PC-9 (cell line): ENCODE data around the gene TUBGCP2. TPM values are rescaled to one million over a fixed set of nuclear protein-coding genes. Genes with fewer than 3 reads are reported as not detected.

Source experiments
- BruUV-seq: library from RNA; stranded (reverse); fragments of 400-500 nt; replicated peaks from 2 replicates; lab custom pipeline; 2021; lab: Mats Ljungman, UMichigan
- CTCF ChIA-PET: fragments of 300-600 bp; sonication (Branson Sonifier 250); formaldehyde crosslinking; loops from one replicate; lab custom pipeline; 2022; ENCODE audit warnings: antibody characterized with exemption; lab: Charles Lee
- POLR2A ChIA-PET: fragments of 300-600 bp; sonication (Branson Sonifier 250); formaldehyde crosslinking; loops from one replicate; lab custom pipeline; 2022; ENCODE audit warnings: antibody characterized with exemption; ENCODE audit not compliant: unreplicated experiment; lab: Charles Lee
- DNase-seq, 2 experiments: peaks; one replicate each; pipeline versions ENCODE4 v3.0.0 to v3.0.0-alpha.2; 2015 to 2022; ENCODE audit warnings: mixed read lengths in 1 of 2
- H2AFZ ChIP-seq: fragments of 200-600 bp; sonication (generic); 2 replicates; pipeline ENCODE4 v1.8.1; 2017; ENCODE audit warnings: antibody characterized with exemption
- H3F3A ChIP-seq: fragments of 200-600 bp; sonication (generic); 2 replicates; pipeline ENCODE4 v1.8.1; 2017; ENCODE audit warnings: antibody characterized with exemption, mild to moderate bottlenecking, low read depth; ENCODE audit not compliant: insufficient read depth
- H3K27ac ChIP-seq: fragments of 200-600 bp; sonication (generic); 2 replicates; pipeline ENCODE4 v1.6.1; 2016; ENCODE audit warnings: mixed run types
- H3K27me3 ChIP-seq: fragments of 200-600 bp; sonication (generic); 2 replicates; pipeline ENCODE4 v1.6.1; 2016; ENCODE audit warnings: low read depth, mixed run types; ENCODE audit not compliant: insufficient read depth
- H3K36me3 ChIP-seq: fragments of 200-600 bp; sonication (generic); 2 replicates; pipeline ENCODE4 v1.6.1; 2016; ENCODE audit warnings: low read depth, mixed run types
- H3K4me1 ChIP-seq: fragments of 200-600 bp; sonication (generic); replicated peaks from 2 replicates; pipeline ENCODE4 v1.6.1; 2016; ENCODE audit warnings: mixed run types; ENCODE audit not compliant: insufficient read depth
- H3K4me2 ChIP-seq: fragments of 200-600 bp; sonication (generic); 2 replicates; pipeline ENCODE4 v1.6.1; 2017; ENCODE audit warnings: mixed run types
- H3K4me3 ChIP-seq: fragments of 200-600 bp; sonication (generic); 2 replicates; pipeline ENCODE4 v1.6.1; 2016; ENCODE audit warnings: mixed run types
- H3K79me2 ChIP-seq: fragments of 200-600 bp; sonication (generic); 2 replicates; pipeline ENCODE4 v1.6.1; 2017; ENCODE audit warnings: low read depth, mixed run types
- H3K9me2 ChIP-seq: fragments of 200-600 bp; sonication (generic); 2 replicates; pipeline ENCODE4 v1.8.1; 2017; ENCODE audit warnings: mild to moderate bottlenecking; ENCODE audit not compliant: insufficient read depth
- H3K9me3 ChIP-seq: fragments of 200-600 bp; sonication (generic); 2 replicates; pipeline ENCODE4 v1.8.1; 2016; ENCODE audit warnings: low read depth; ENCODE audit not compliant: insufficient read depth
- H4K20me1 ChIP-seq: fragments of 200-600 bp; sonication (generic); 2 replicates; pipeline ENCODE4 v1.8.1; 2017; ENCODE audit not compliant: insufficient read depth
- CTCF ChIP-seq: fragments of 200-600 bp; sonication (generic); conservative IDR thresholded peaks from 2 replicates; pipeline ENCODE4 v1.6.1; 2017; ENCODE audit warnings: mixed run types, antibody characterized with exemption, mild to moderate bottlenecking, moderate library complexity
- EZH2 ChIP-seq: fragments of 200-600 bp; sonication (generic); IDR thresholded peaks from 2 replicates; pipeline ENCODE4 v1.8.0; 2017; ENCODE audit warnings: antibody characterized with exemption, low read depth
- intact Hi-C: fragments of 100-400 bp; cut with micrococcal nuclease; formaldehyde crosslinking; loops from one replicate; pipeline ENCODE4 v1.10.0; 2022; ENCODE audit not compliant: unreplicated experiment
- total RNA-seq: library from RNA; stranded (reverse); gene quantifications from 2 replicates; pipeline ENCODE4 v1.2.3, GENCODE V29; 2021

Gene TUBGCP2
- total RNA-seq, 1 experiment from 2014 or later = 52.8 TPM

DNA sequence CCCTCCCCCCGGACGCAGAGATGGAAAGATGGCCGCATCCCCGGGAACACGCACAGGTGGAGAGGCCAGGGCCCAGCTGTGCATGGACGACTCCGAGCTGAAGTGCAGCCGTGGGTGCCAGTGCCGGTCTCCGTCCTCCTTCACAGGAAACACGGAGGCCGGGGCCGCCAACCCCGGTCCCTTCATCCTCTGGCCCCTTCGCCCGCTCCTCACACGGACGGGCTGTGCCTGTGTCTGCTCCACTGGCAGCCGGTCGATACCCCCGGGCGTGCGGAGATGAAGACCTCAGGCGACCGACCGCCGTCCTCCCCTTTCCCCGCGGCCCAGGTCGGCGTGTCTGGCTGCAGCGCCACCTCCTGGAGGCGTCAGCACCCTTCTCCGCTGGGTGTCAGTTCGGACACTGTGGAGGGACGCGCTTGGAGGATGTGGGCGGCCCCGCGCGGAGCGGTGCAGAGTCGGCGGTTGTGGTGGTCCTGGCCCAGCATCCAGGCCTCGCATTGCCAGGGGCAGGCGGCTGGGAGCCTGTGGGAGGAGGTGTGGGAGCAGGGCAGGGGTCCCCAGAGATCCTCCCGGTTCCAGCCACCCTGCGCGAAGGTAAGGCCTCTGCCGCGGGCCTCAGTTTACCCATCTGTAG, 9.9 kb upstream of the TUBGCP2 start:
- intact Hi-C loops = no loop called here

DNA sequence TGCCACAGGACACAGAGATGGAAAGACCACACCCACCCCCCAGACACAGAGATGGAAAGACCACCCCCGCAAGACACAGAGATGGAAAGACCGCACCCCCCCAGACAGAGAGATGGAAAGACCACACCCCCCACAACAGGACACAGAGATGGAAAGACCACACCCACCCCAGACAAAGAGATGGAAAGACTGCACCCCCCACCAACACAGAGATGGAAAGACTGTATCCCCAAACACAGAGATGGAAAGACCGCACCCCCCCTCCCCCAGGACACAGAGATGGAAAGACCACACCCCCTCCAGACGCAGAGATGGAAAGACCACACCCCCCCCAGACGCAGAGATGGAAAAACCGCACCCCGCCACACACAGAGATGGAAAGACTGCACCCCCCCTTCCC, 8.1 kb upstream of the TUBGCP2 start:
- H4K20me1 ChIP-seq = no peaks in the 10 kb centered on the region
- no peaks in the 10 kb centered on the region for H3K9me3 ChIP-seq
- DNase-seq = no peak
- H3K79me2 ChIP-seq = no peaks in the 10 kb centered on the region
- no peaks in the 10 kb centered on the region for H3K9me2 ChIP-seq
- H3F3A ChIP-seq = no peaks in the 10 kb centered on the region
- intact Hi-C loops = no loop called here
- BruUV-seq = no TSS peak
- no peak overlapping the region for H3K4me2 ChIP-seq
- no peak overlapping the region for H3K4me3 ChIP-seq
- POLR2A ChIA-PET = no interaction called here
- no peak overlapping the region for H3K27ac ChIP-seq
- no peak overlapping the region for H2AFZ ChIP-seq
- TF ChIP-seq CTCF (no peak), EZH2 (no peak)
- CTCF ChIA-PET = no interaction called here
- H3K36me3 ChIP-seq = no peaks in the 10 kb centered on the region
- H3K4me1 ChIP-seq = no peaks in the 10 kb centered on the region
- no peaks in the 10 kb centered on the region for H3K27me3 ChIP-seq

More for the DNA sequence above, 9.9 kb upstream of the TUBGCP2 start:
- H3F3A ChIP-seq = no peaks in the 10 kb centered on the region
- CTCF ChIA-PET = no interaction called here
- no peaks in the 10 kb centered on the region for H4K20me1 ChIP-seq
- no peaks in the 10 kb centered on the region for H3K79me2 ChIP-seq
- H3K4me2 ChIP-seq = peak overlapping the region; percentile 58
- no peaks in the 10 kb centered on the region for H3K27me3 ChIP-seq
- peak in 1 of 2 experiments; percentile 56 for DNase-seq
- POLR2A ChIA-PET = interaction anchor here (0.6 kb wide), 1 partner anchor 303 kb away, joined by 3 read pairs; no protein-coding TSS in a partner anchor
- no TSS peak for BruUV-seq
- H2AFZ ChIP-seq = no peak overlapping the region
- H3K9me3 ChIP-seq = no peaks in the 10 kb centered on the region
- no peaks in the 10 kb centered on the region for H3K9me2 ChIP-seq
- no peaks in the 10 kb centered on the region for H3K4me1 ChIP-seq
- peak overlapping the region; percentile 26; the same call in 1 of the 2 replicates for H3K4me3 ChIP-seq
- TF ChIP-seq EZH2 (no peak), CTCF (peak; percentile 64)
- H3K36me3 ChIP-seq = no peaks in the 10 kb centered on the region
- no peak overlapping the region for H3K27ac ChIP-seq

DNA sequence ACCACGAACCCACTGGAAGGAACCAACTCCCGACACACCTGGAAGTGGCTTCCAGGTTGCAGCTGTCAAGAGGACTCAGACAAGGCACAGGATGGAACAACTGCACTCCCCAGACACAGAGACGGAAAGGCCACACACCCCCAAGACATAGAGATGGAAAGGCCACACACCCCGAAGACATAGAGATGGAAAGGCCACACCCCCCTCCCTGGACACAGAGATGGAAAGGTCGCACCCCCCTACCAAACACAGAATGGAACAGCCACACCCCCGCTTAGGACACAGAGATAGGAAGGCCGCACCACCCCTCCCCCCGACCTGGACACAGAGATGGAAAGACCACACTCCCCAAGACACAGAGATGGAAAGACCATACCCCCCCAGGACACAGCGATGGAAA, 7.6 kb upstream of the TUBGCP2 start:
- Histone ChIP-seq H3K27ac (no peak overlapping the region), H2AFZ (no peak overlapping the region), H3K9me2 (no peaks in the 10 kb centered on the region), H4K20me1 (no peaks in the 10 kb centered on the region), H3K4me1 (no peaks in the 10 kb centered on the region), H3K4me3 (no peak overlapping the region), H3K79me2 (no peaks in the 10 kb centered on the region), H3K4me2 (no peak overlapping the region), H3F3A (no peaks in the 10 kb centered on the region), H3K27me3 (no peaks in the 10 kb centered on the region), H3K9me3 (no peaks in the 10 kb centered on the region), H3K36me3 (no peaks in the 10 kb centered on the region)
- no peak for TF ChIP-seq CTCF
- TF ChIP-seq EZH2 = no peak
- ChIA-PET CTCF (no interaction called here), POLR2A (no interaction called here)
- intact Hi-C loops = no loop called here
- no peak for DNase-seq
- BruUV-seq = no TSS peak
